IMR-90 (cell line): ENCODE data around the gene CTTN. TPM values are rescaled to one million over a fixed set of nuclear protein-coding genes. Genes with fewer than 3 reads are reported as not detected.
A peak's percentile ranks its signal among the peaks of the same experiment; 100 is the strongest.

Experiments used
- ATAC-seq: fragments of 200-7000 bp; cut with Tn5 transposase; 2 replicates; pipeline ENCODE4 v1.9.1; 2020; ENCODE audit warnings: low read depth, mild to moderate bottlenecking, moderate library complexity
- BruUV-seq: library from RNA; stranded (reverse); fragments of 400-500 nt; replicated peaks from 2 replicates; lab custom pipeline; 2021; lab: Mats Ljungman, UMichigan
- CTCF ChIA-PET: fragments of 300-600 bp; formaldehyde crosslinking; extraction: SDS; loops from one replicate; lab custom pipeline; 2021; ENCODE audit warnings: antibody characterized with exemption; lab: Yijun Ruan, JAX
- POLR2A ChIA-PET: fragments of 300-600 bp; sonication (Branson Sonifier 250); formaldehyde crosslinking; loops from one replicate; lab custom pipeline; 2022; ENCODE audit warnings: antibody characterized with exemption; ENCODE audit not compliant: unreplicated experiment; lab: Charles Lee
- DNase-seq: peaks from one replicate; pipeline ENCODE4 v3.0.0; 2013
- H2AFZ ChIP-seq: replicated peaks from 2 replicates; pipeline ENCODE3; 2013; ENCODE audit warnings: low read length, mild to moderate bottlenecking; ENCODE audit not compliant: poor library complexity
- H2AK5ac ChIP-seq: 2 replicates; pipeline ENCODE4 v1.6.1; 2013; ENCODE audit warnings: low read depth, low read length, inconsistent platforms
- H2AK9ac ChIP-seq: replicated peaks from 2 replicates; pipeline ENCODE3; 2013; ENCODE audit warnings: mild to moderate bottlenecking, low read depth, low read length, moderate library complexity; ENCODE audit not compliant: poor library complexity
- H2BK120ac ChIP-seq: 2 replicates; pipeline ENCODE4 v1.6.1; 2013; ENCODE audit warnings: low read depth, low read length, inconsistent platforms
- H2BK15ac ChIP-seq: 3 replicates; pipeline ENCODE4 v1.6.1; 2013; ENCODE audit warnings: low read depth, low read length, inconsistent platforms
- H2BK20ac ChIP-seq: 2 replicates; pipeline ENCODE4 v1.6.1; 2013; ENCODE audit warnings: low read depth, mild to moderate bottlenecking, inconsistent platforms, low read length, moderate library complexity
- H2BK5ac ChIP-seq: 2 replicates; pipeline ENCODE4 v1.6.1; 2013; ENCODE audit warnings: mild to moderate bottlenecking, low read depth, low read length, inconsistent platforms; ENCODE audit not compliant: poor library complexity, severe bottlenecking
- H3K14ac ChIP-seq: replicated peaks from 2 replicates; pipeline ENCODE4 v1.6.1; 2013; ENCODE audit warnings: low read depth, low read length, inconsistent platforms
- H3K18ac ChIP-seq: 2 replicates; pipeline ENCODE4 v1.6.1; 2013; ENCODE audit warnings: low read depth, low read length, control low read depth
- H3K23ac ChIP-seq: 2 replicates; pipeline ENCODE4 v1.6.1; 2013; ENCODE audit warnings: low read depth, low read length, inconsistent platforms
- H3K27ac ChIP-seq: 2 replicates; pipeline ENCODE4 v1.5.1; 2013; ENCODE audit warnings: mild to moderate bottlenecking, control low read depth, low read length; ENCODE audit not compliant: insufficient read depth
- H3K27me3 ChIP-seq: 2 replicates; pipeline ENCODE4 v1.6.1; 2013; ENCODE audit warnings: low read length; ENCODE audit not compliant: control insufficient read depth, insufficient read depth
- H3K36me3 ChIP-seq: 2 replicates; pipeline ENCODE4 v1.6.1; 2013; ENCODE audit warnings: low read length, mixed read lengths; ENCODE audit not compliant: control insufficient read depth, insufficient read depth
- H3K4ac ChIP-seq: 2 replicates; pipeline ENCODE4 v1.6.1; 2013; ENCODE audit warnings: low read depth, low read length, inconsistent platforms
- H3K4me1 ChIP-seq: 2 replicates; pipeline ENCODE4 v1.6.1; 2013; ENCODE audit warnings: low read length, mixed read lengths; ENCODE audit not compliant: control insufficient read depth, insufficient read depth
- H3K4me2 ChIP-seq: 2 replicates; pipeline ENCODE4 v1.6.1; 2013; ENCODE audit warnings: low read depth, mild to moderate bottlenecking, control low read depth, low read length, moderate library complexity
- H3K4me3 ChIP-seq: 2 replicates; pipeline ENCODE4 v1.5.1; 2013; ENCODE audit warnings: low read depth, mild to moderate bottlenecking, control low read depth, low read length, moderate library complexity; ENCODE audit not compliant: insufficient read depth
- H3K56ac ChIP-seq: 2 replicates; pipeline ENCODE4 v1.6.1; 2013; ENCODE audit warnings: low read length, inconsistent platforms; ENCODE audit not compliant: insufficient read depth; ENCODE audit errors: extremely low read depth
- H3K79me1 ChIP-seq, 2 experiments: 2 replicates each; pipeline ENCODE4 v1.6.1; 2013; ENCODE audit warnings: low read length in 2 of 2, inconsistent platforms in 1 of 2, low read depth in 1 of 2
- H3K9ac ChIP-seq: 2 replicates; pipeline ENCODE4 v1.6.1; 2013; ENCODE audit warnings: low read depth, low read length, control low read depth
- H3K9me1 ChIP-seq: 2 replicates; pipeline ENCODE4 v1.6.1; 2013; ENCODE audit warnings: low read length, inconsistent platforms; ENCODE audit not compliant: insufficient read depth
- H3K9me3 ChIP-seq: 2 replicates; pipeline ENCODE4 v1.6.1; 2013; ENCODE audit warnings: low read length; ENCODE audit not compliant: control insufficient read depth, insufficient read depth
- H4K20me1 ChIP-seq: 2 replicates; pipeline ENCODE4 v1.6.1; 2013; ENCODE audit warnings: low read length, inconsistent platforms; ENCODE audit not compliant: insufficient read depth
- H4K5ac ChIP-seq: 2 replicates; pipeline ENCODE4 v1.6.1; 2013; ENCODE audit warnings: mild to moderate bottlenecking, low read depth, low read length, control low read depth
- H4K8ac ChIP-seq, 2 experiments: 2 replicates each; pipeline ENCODE4 v1.6.1; 2013; ENCODE audit warnings: low read depth in 2 of 2, low read length in 2 of 2, control low read depth in 1 of 2, inconsistent platforms in 1 of 2
- H4K91ac ChIP-seq: 2 replicates; pipeline ENCODE4 v1.6.1; 2013; ENCODE audit warnings: low read depth, low read length, inconsistent platforms; ENCODE audit not compliant: insufficient read depth
- CEBPB ChIP-seq: IDR thresholded peaks from 2 replicates; pipeline ENCODE4 v1.6.1; 2012; ENCODE audit warnings: low read depth, low read length, improper control_type of control experiment
- CTCF ChIP-seq: conservative IDR thresholded peaks from 2 replicates; pipeline ENCODE4 v1.5.1; 2012; ENCODE audit warnings: mild to moderate bottlenecking, low read depth, low read length, improper control_type of control experiment
- FOS ChIP-seq: fragments of 150-350 bp; IDR thresholded peaks from 2 replicates; pipeline ENCODE4 v1.6.1; 2016; ENCODE audit warnings: low read depth, low read length
- MAFK ChIP-seq: IDR thresholded peaks from 2 replicates; pipeline ENCODE4 v1.6.1; 2012; ENCODE audit warnings: low read depth, low read length, improper control_type of control experiment
- MXI1 ChIP-seq: IDR thresholded peaks from 2 replicates; pipeline ENCODE4 v1.6.1; 2012; ENCODE audit warnings: low read depth, mild to moderate bottlenecking, low read length, moderate library complexity, borderline replicate concordance
- NFE2L2 ChIP-seq: fragments of 150-350 bp; IDR thresholded peaks from 2 replicates; pipeline ENCODE4 v1.6.1; 2016; ENCODE audit warnings: low read depth, mild to moderate bottlenecking, low read length
- RAD21 ChIP-seq: IDR thresholded peaks from 2 replicates; pipeline ENCODE4 v1.6.1; 2012; ENCODE audit warnings: low read length, improper control_type of control experiment
- RFX5 ChIP-seq: IDR thresholded peaks from 2 replicates; pipeline ENCODE4 v1.8.0; 2012; ENCODE audit warnings: low read depth, mild to moderate bottlenecking, low read length, moderate library complexity
- WGBS, 2 experiments: methylation state at CpG; one replicate each; pipeline versions ENCODE4 v1.1.5 to v1.1.7; 2013; ENCODE audit warnings: missing lambda C conversion rate in 2 of 2; ENCODE audit not compliant: insufficient read length in 1 of 2; ENCODE audit errors: extremely low coverage in 2 of 2; 5-methylcytosine and 5-hydroxymethylcytosine counted together
- dilution Hi-C: fragments of 300-500 bp; cut with HindIII; formaldehyde crosslinking; loops from one replicate; pipeline ENCODE4 v1.14.3; 2018; ENCODE audit warnings: low sequenced_read_pairs; ENCODE audit not compliant: unreplicated experiment
- in situ Hi-C: fragments of 300-500 bp; cut with MboI; formaldehyde crosslinking; loops from 3 replicates; pipeline ENCODE4 v1.14.3; 2019; ENCODE audit warnings: low sequenced_read_pairs, inconsistent platforms, mixed read lengths
- intact Hi-C: fragments of 100-400 bp; cut with micrococcal nuclease; formaldehyde crosslinking; loops from 2 replicates; pipeline ENCODE4 v1.10.0; 2022
- polyA plus RNA-seq, 3 experiments: library from polyadenylated mRNA; depleted of rRNA; stranded (reverse); fragments of >200 nt; gene quantifications; 2 replicates each; pipeline ENCODE4 v1.2.3, GENCODE V29; 2012; ENCODE audit warnings: low replicate concordance in 1 of 3
- total RNA-seq: library from RNA; depleted of rRNA; stranded (reverse); fragments of >200 nt; gene quantifications from 2 replicates; pipeline ENCODE4 v1.2.3, GENCODE V29; 2012
- TF ChIP-seq, protein P1 (sequence below): fragments of 150-350 bp; IDR thresholded peaks from 2 replicates; pipeline ENCODE4 v1.6.1; 2017; ENCODE audit warnings: mild to moderate bottlenecking, antibody characterized with exemption, low read length, low read depth

The CTTN gene
- total and polyA plus RNA-seq, 2 of the 4 experiments (the other 2 are of a cell fraction): 287 to 296 TPM

- H4K5ac ChIP-seq: no peak overlapping the region
- ATAC-seq: no peak
- H4K8ac ChIP-seq: no peak overlapping the region
- no peak overlapping the region for H3K14ac ChIP-seq
- H2AFZ ChIP-seq: no peak overlapping the region
- H3K79me1 ChIP-seq: peaks cover 5 to 20% of the 10 kb centered on the region in 2 experiments; a peak in 3 of 4 replicates
- no peak overlapping the region for H3K27ac ChIP-seq
- H2BK120ac ChIP-seq: no peak overlapping the region
- CTCF ChIA-PET: no interaction called here
- H2BK20ac ChIP-seq: no peak overlapping the region
- H2BK15ac ChIP-seq: no peak overlapping the region
- H3K23ac ChIP-seq: no peak overlapping the region
- POLR2A ChIA-PET: no interaction called here
- no peak overlapping the region for H3K4me3 ChIP-seq
- no peaks in the 10 kb centered on the region for H3K9me3 ChIP-seq
- H3K56ac ChIP-seq: no peak overlapping the region
- H3K36me3 ChIP-seq: peaks cover 32% of the 10 kb centered on the region
- WGBS, 2 experiments: no CpG with 5 or more reads among the region's 2 CpGs
- intact Hi-C loops: no loop called here
- H4K91ac ChIP-seq: no peak overlapping the region
- H2AK5ac ChIP-seq: no peak overlapping the region
- DNase-seq: peak; percentile 31
- H4K20me1 ChIP-seq: peaks cover 17% of the 10 kb centered on the region
- H3K27me3 ChIP-seq: no peaks in the 10 kb centered on the region
- H3K18ac ChIP-seq: no peak overlapping the region
- H2AK9ac ChIP-seq: no peak overlapping the region
- BruUV-seq: no TSS peak
- H3K4me2 ChIP-seq: no peak overlapping the region
- H3K4me1 ChIP-seq: peaks cover 7% of the 10 kb centered on the region
- peaks cover 12% of the 10 kb centered on the region; the same call in 1 of the 2 replicates for H3K9me1 ChIP-seq
- in situ Hi-C loops: no loop called here
- no peak overlapping the region for H3K9ac ChIP-seq
- no peak for TF ChIP-seq CEBPB
- no peak for TF ChIP-seq NFE2L2
- no peak for TF ChIP-seq CTCF
- no peak for TF ChIP-seq MXI1
- TF ChIP-seq RFX5: no peak
- no peak for TF ChIP-seq MAFK
- no peak for TF ChIP-seq FOS
- TF ChIP-seq RAD21: no peak
- TF ChIP-seq, protein P1, sequence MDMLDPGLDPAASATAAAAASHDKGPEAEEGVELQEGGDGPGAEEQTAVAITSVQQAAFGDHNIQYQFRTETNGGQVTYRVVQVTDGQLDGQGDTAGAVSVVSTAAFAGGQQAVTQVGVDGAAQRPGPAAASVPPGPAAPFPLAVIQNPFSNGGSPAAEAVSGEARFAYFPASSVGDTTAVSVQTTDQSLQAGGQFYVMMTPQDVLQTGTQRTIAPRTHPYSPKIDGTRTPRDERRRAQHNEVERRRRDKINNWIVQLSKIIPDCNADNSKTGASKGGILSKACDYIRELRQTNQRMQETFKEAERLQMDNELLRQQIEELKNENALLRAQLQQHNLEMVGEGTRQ: no peak
- no peak overlapping the region for H3K4ac ChIP-seq
- no peak overlapping the region for H2BK5ac ChIP-seq
- dilution Hi-C loops: no loop called here
Observed at GRCh38 chr11:70364178-70364577, 34.2 kb upstream of the CTTN start.
